ENCODE data around the gene ORM2.

Gene ORM2

GRCh38 chr9:114350636-114351401 is 21.1 kb downstream of the ORM2 start:
- no peak for DNase-seq (ENCODE audit: low read depth)

GRCh38 chr9:114351932-114352331 is 22.3 kb downstream of the ORM2 start:
- no peak for DNase-seq (ENCODE audit: low read depth)

- DNase-seq (ENCODE audit: low read depth), result no peak
Measured at GRCh38 chr9:114355821-114356220, 26.2 kb downstream of the ORM2 start.

GRCh38 chr9:114356792-114357191 is 27.1 kb downstream of the ORM2 start:
- no peak for DNase-seq (ENCODE audit: low read depth)

- DNase-seq (ENCODE audit: low read depth), result no peak
Measured at GRCh38 chr9:114357360-114357759, 27.7 kb downstream of the ORM2 start.

GRCh38 chr9:114357911-114358328 is 28.3 kb downstream of the ORM2 start:
- no peak for DNase-seq (ENCODE audit: low read depth)

GRCh38 chr9:114359801-114360200 is 30.1 kb downstream of the ORM2 start:
- no peak for DNase-seq (ENCODE audit: low read depth)

GRCh38 chr9:114361542-114361941 is 31.9 kb downstream of the ORM2 start:
- DNase-seq (ENCODE audit: low read depth), result no peak

- no peak for DNase-seq (ENCODE audit: low read depth)
Measured at GRCh38 chr9:114362394-114362793, 32.7 kb downstream of the ORM2 start.

GRCh38 chr9:114363424-114363823 is 33.8 kb downstream of the ORM2 start:
- no peak for DNase-seq (ENCODE audit: low read depth)

- DNase-seq (ENCODE audit: low read depth), result no peak
Measured at GRCh38 chr9:114364134-114365041, 34.7 kb downstream of the ORM2 start.

- no peak for DNase-seq (ENCODE audit: low read depth)
Measured at GRCh38 chr9:114365194-114365593, 35.5 kb downstream of the ORM2 start.

- DNase-seq (ENCODE audit: low read depth), result no peak
Measured at GRCh38 chr9:114366334-114367128, 36.9 kb downstream of the ORM2 start.

- no peak for DNase-seq (ENCODE audit: low read depth)
Measured at GRCh38 chr9:114367366-114367765, 37.7 kb downstream of the ORM2 start.

- no peak for DNase-seq (ENCODE audit: low read depth)
Measured at GRCh38 chr9:114367772-114368569, 38.3 kb downstream of the ORM2 start.

GRCh38 chr9:114369216-114370130 is 39.8 kb downstream of the ORM2 start:
- no peak for DNase-seq (ENCODE audit: low read depth)

GRCh38 chr9:114370251-114370967 is 40.7 kb downstream of the ORM2 start:
- DNase-seq (ENCODE audit: low read depth), result no peak

- no peak for DNase-seq (ENCODE audit: low read depth)
Measured at GRCh38 chr9:114370968-114371320, 41.3 kb downstream of the ORM2 start.

GRCh38 chr9:114371343-114371944 is 41.8 kb downstream of the ORM2 start:
- DNase-seq (ENCODE audit: low read depth), result no peak
